Esophagus squamous epithelium (tissue), 4 donors: ENCODE measurements around the gene FCN1.

ENCODE experiments used
- POLR2A ChIP-seq, 4 donors: fragments of 450-650 bp; IDR thresholded peaks; one replicate each; pipeline ENCODE4 v1.6.1; 2017; ENCODE audit warnings: antibody characterized with exemption in 4 of 4, mild to moderate bottlenecking in 4 of 4, moderate library complexity in 3 of 4
- TF ChIP-seq, protein P1 (sequence below), 6 experiments: fragments of 450-650 bp in 4 of 6; fragments of 200-600 bp in 2 of 6; sonication (generic) in 2 of 6; IDR thresholded peaks; one replicate each; pipeline ENCODE4 v1.5.1; 2016 to 2019; ENCODE audit warnings: antibody characterized with exemption in 6 of 6, mild to moderate bottlenecking in 4 of 6, moderate library complexity in 4 of 6

DNA sequence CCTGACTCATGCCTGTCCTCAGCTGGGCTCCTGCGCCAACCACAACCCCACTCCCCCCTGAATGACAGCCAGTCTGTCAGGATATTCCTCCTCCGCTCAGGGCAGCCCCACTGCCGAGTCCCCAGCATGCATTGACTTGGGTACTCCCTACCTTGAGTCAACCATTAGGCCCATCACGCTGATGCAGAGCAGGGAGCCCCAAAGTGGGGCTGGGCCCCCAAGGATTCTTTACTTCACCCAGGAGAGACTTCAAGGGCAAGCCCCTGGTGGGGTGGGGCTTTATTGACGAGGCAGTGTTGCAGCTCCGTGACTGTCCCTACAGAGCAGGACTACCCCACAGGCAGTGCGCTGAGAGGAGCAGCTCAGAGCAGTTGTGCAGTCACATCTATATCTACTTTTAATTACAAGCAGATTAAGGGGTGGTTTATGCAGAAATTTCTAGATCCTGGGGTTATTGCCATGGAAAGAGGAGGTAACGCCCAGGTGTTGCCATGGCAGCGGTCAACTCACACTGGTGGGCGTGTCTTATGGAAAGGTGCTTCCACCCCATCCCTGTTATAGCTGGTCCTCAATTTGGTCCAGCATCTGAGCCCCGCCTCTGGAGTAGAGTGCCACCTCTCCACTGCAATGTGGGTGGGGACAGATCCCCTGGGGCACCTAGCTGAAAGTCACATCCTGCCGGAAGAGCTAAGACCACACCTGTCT lies 32.1 kb upstream of the FCN1 start:
- TF ChIP-seq, protein P1, sequence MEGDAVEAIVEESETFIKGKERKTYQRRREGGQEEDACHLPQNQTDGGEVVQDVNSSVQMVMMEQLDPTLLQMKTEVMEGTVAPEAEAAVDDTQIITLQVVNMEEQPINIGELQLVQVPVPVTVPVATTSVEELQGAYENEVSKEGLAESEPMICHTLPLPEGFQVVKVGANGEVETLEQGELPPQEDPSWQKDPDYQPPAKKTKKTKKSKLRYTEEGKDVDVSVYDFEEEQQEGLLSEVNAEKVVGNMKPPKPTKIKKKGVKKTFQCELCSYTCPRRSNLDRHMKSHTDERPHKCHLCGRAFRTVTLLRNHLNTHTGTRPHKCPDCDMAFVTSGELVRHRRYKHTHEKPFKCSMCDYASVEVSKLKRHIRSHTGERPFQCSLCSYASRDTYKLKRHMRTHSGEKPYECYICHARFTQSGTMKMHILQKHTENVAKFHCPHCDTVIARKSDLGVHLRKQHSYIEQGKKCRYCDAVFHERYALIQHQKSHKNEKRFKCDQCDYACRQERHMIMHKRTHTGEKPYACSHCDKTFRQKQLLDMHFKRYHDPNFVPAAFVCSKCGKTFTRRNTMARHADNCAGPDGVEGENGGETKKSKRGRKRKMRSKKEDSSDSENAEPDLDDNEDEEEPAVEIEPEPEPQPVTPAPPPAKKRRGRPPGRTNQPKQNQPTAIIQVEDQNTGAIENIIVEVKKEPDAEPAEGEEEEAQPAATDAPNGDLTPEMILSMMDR (IDR thresholded peaks at IDR 0.05): no peak
- no peak for TF ChIP-seq POLR2A (IDR thresholded peaks at IDR 0.05)
